WERI-Rb-1 (cell line): ENCODE measurements around the gene SAC3D1.

ENCODE experiments used
- DNase-seq: peaks from one replicate; pipeline ENCODE4 v3.0.0-alpha.2; 2020
- H3K27ac ChIP-seq: fragments of 250-450 bp; sonication (Bioruptor Pico); 2 replicates; pipeline ENCODE4 v1.5.1; 2020; ENCODE audit warnings: mild to moderate bottlenecking, moderate library complexity
- H3K27me3 ChIP-seq: fragments of 250-450 bp; sonication (Bioruptor Pico); 2 replicates; pipeline ENCODE4 v1.5.1; 2021; ENCODE audit warnings: mild to moderate bottlenecking, low read depth, moderate library complexity; ENCODE audit not compliant: insufficient read depth, severe bottlenecking
- H3K36me3 ChIP-seq: fragments of 250-450 bp; sonication (Bioruptor Pico); 2 replicates; pipeline ENCODE4 v1.5.1; 2020; ENCODE audit warnings: mild to moderate bottlenecking, moderate library complexity
- H3K4me3 ChIP-seq: 2 replicates; pipeline ENCODE4 v1.5.1; 2011; ENCODE audit warnings: low read depth, mild to moderate bottlenecking, control low read depth, low read length
- H3K9me3 ChIP-seq: fragments of 250-450 bp; sonication (Bioruptor Pico); 2 replicates; pipeline ENCODE4 v1.5.1; 2021; ENCODE audit warnings: mild to moderate bottlenecking, moderate library complexity; ENCODE audit not compliant: severe bottlenecking
- TF ChIP-seq, protein P1 (sequence below): IDR thresholded peaks from 2 replicates; pipeline ENCODE4 v1.5.1; 2011; ENCODE audit warnings: low read depth, mild to moderate bottlenecking, control low read depth, inconsistent platforms, low read length

SAC3D1 gene

DNA sequence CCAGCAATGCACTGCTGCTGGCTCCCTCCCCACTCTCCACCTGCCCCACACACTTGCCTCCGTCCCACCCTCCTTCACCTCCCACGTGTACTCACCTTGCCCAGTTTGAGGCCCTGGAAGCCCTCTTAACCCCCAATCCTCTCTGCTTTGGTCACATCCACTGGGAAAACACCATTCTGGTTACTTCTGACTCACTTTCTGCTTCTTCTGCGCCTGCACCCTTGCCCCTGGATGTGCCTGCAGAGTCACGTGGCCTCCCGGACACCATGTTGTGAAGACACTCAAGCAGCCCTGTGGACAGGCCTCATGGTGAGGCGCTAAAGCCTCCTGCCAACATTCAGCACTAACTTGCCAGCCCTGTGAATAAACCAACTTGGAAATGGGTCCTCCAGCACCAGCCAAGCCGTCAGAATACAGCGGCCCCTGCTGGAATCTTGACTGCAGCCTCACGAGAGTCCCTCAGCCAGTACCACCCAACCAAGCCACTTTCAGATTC is 20.0 kb downstream of the SAC3D1 start:
- no peak for DNase-seq
- H3K36me3 ChIP-seq, result no peaks in the 10 kb centered on the region
- no peak overlapping the region for H3K4me3 ChIP-seq
- H3K27me3 ChIP-seq, result no peaks in the 10 kb centered on the region
- TF ChIP-seq, protein P1, sequence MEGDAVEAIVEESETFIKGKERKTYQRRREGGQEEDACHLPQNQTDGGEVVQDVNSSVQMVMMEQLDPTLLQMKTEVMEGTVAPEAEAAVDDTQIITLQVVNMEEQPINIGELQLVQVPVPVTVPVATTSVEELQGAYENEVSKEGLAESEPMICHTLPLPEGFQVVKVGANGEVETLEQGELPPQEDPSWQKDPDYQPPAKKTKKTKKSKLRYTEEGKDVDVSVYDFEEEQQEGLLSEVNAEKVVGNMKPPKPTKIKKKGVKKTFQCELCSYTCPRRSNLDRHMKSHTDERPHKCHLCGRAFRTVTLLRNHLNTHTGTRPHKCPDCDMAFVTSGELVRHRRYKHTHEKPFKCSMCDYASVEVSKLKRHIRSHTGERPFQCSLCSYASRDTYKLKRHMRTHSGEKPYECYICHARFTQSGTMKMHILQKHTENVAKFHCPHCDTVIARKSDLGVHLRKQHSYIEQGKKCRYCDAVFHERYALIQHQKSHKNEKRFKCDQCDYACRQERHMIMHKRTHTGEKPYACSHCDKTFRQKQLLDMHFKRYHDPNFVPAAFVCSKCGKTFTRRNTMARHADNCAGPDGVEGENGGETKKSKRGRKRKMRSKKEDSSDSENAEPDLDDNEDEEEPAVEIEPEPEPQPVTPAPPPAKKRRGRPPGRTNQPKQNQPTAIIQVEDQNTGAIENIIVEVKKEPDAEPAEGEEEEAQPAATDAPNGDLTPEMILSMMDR, result 0 out of 2 replicates have a peak, but pooled peaks have one; percentile 24
- H3K27ac ChIP-seq, result no peak overlapping the region
- H3K9me3 ChIP-seq, result no peaks in the 10 kb centered on the region

DNA sequence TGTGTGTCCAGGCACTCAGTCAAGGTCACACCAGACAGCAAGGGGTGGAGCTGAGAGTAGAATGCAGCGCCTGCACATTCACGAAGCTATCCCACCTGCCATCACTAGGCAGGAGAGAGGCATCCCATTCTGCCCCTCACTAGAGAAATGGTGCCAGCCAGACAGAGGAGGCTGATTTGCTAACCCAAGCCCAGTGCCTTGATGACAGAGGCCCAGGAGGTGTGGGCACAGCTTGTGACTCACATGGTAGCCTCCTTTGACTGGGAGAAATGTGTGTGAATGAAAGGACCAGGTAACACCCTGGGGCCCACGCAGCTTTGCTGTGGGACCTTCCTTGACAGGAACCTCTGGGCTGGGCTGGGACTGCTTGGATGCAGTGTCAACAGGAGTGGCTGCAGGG is 22.5 kb downstream of the SAC3D1 start:
- no peak for DNase-seq
- Histone ChIP-seq H3K36me3 (no peaks in the 10 kb centered on the region), H3K27me3 (no peaks in the 10 kb centered on the region), H3K4me3 (no peak overlapping the region), H3K9me3 (no peaks in the 10 kb centered on the region), H3K27ac (no peak overlapping the region)
- TF ChIP-seq, protein P1, result no peak

DNA sequence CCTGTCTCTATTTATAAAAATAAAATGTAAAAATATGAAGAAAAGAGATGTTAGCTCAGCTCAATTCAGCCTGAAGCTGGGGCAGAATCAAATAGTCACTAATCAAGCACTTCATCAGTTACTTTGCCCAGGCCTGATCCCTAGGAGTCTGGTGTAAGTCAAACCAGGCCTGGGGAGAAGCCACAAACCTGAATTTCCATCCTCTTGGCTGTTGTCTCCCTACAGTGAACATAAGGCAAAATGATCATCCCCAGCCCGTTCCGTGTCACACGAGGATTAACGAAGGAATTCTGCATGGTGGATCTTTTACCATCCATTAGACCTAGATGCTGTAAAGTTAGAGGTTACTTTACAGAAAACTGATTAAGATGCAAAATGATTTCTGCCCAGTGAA is 23.8 kb downstream of the SAC3D1 start:
- H3K4me3 ChIP-seq, result no peak overlapping the region
- H3K27me3 ChIP-seq, result no peaks in the 10 kb centered on the region
- no peaks in the 10 kb centered on the region for H3K36me3 ChIP-seq
- peak overlapping the region; percentile 76 for H3K27ac ChIP-seq
- TF ChIP-seq, protein P1, result no peak
- peak; percentile 53 for DNase-seq
- H3K9me3 ChIP-seq, result no peaks in the 10 kb centered on the region

DNA sequence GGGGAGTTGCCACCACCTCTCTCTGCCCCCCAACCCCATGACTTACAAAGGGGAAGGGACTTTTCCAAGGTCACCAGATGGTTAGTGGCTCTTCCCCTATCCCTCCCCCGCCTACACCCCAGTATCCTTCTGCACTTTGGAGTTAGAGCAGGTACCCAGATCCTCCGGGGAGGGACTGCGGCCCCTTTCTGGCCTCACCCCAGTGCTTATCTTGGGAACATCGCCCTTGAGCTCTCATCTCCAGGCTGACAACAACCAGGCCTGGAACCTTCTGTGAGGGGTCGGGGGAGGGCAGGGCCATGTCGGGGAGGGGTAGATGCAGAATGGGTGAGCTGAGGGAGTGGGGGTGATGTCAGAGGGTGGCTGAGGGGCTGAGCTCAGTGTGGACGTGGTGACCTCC is 24.8 kb downstream of the SAC3D1 start:
- TF ChIP-seq, protein P1, result no peak
- Histone ChIP-seq H3K9me3 (no peaks in the 10 kb centered on the region), H3K27me3 (no peaks in the 10 kb centered on the region)

DNA sequence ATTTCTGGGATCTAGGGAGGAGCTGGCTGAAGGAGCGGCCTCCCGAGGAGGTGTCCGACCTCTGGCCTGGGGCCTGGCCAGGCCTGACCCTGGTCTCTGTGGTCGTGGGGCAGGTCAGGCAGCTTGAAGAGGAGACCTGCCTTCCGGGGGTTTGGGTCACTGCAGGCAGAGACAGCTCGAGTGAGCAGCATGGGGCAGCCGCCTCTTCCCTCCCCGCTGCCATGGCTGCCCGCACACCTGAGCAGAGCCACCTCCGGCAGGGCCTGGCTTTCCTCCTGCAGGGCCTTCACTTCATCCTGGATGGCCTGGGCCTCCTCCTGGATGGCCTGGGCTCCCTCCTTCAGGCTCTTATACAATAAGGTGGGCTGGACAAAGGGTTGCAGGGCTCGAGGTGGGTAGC is 25.3 kb downstream of the SAC3D1 start:
- no peaks in the 10 kb centered on the region for H3K36me3 ChIP-seq
- peak overlapping the region; percentile 76 for H3K27ac ChIP-seq
- H3K27me3 ChIP-seq, result no peaks in the 10 kb centered on the region
- TF ChIP-seq, protein P1, result no peak
- no peak overlapping the region for H3K4me3 ChIP-seq
- DNase-seq, result no peak
- no peaks in the 10 kb centered on the region for H3K9me3 ChIP-seq

More for the DNA sequence above, 24.8 kb downstream of the SAC3D1 start:
- Histone ChIP-seq H3K27ac (peak overlapping the region; percentile 76), H3K36me3 (no peaks in the 10 kb centered on the region), H3K4me3 (no peak overlapping the region)
- DNase-seq, result no peak

DNA sequence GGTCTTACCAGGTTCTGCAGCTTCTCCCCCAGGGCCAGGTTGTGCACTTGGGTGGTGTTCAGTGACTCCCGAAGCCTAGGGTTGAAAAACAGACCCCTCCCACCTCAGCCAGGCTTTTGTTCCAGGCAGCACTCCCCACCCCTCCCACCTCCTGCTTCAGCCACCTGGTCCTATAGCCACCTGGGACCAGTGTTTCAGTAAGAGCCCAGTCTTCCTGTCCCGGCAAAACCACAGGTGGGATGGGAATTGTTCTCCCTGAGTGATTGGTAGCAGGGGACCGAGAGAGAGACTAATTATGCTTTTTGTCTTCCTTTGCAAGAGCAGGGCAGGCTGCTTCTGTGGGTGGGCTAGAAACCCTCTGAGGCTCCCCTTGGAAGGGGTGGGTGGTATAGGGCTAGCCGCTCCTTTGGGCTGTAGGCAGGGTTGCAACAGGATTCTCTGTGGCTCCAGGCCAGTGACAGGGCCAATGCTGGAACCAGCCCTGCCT is 25.8 kb downstream of the SAC3D1 start:
- Histone ChIP-seq H3K36me3 (no peaks in the 10 kb centered on the region), H3K27ac (peak overlapping the region; percentile 76), H3K4me3 (no peak overlapping the region), H3K27me3 (no peaks in the 10 kb centered on the region), H3K9me3 (no peaks in the 10 kb centered on the region)
- TF ChIP-seq, protein P1, result no peak
- peak; percentile 67 for DNase-seq
